GM12891 (cell line): Measurements from ENCODE around the gene THSD4.

Source experiments
- DNase-seq: peaks from one replicate; pipeline ENCODE4 v3.0.0; 2011; ENCODE audit warnings: low spot score; ENCODE audit not compliant: insufficient read length
- FAIRE-seq: peaks from 2 replicates; lab custom pipeline; 2011; peaks lifted over from hg19 to GRCh38; lab: Jason Lieb, UNC
- PAX5 ChIP-seq: IDR thresholded peaks from 2 replicates; pipeline ENCODE4 v1.6.1; 2011; ENCODE audit warnings: low read length, moderate library complexity, mild to moderate bottlenecking; ENCODE audit not compliant: insufficient read depth, severe bottlenecking
- POLR2A ChIP-seq: IDR thresholded peaks from 2 replicates; pipeline ENCODE4 v1.6.1; 2011; ENCODE audit warnings: low read depth, low read length, control low read depth
- POLR2AphosphoS5 ChIP-seq: IDR thresholded peaks from 2 replicates; pipeline ENCODE4 v1.6.1; 2011; ENCODE audit warnings: low read depth, low read length, control low read depth
- POU2F2 ChIP-seq: IDR thresholded peaks from 2 replicates; pipeline ENCODE4 v1.6.1; 2011; ENCODE audit warnings: low read depth, mild to moderate bottlenecking, control low read depth, low read length, moderate library complexity
- SPI1 ChIP-seq: IDR thresholded peaks from 2 replicates; pipeline ENCODE4 v1.6.1; 2011; ENCODE audit warnings: low read depth, low read length, control low read depth
- TAF1 ChIP-seq: IDR thresholded peaks from 2 replicates; pipeline ENCODE4 v1.6.1; 2011; ENCODE audit warnings: low read depth, low read length, control low read depth

Gene THSD4

DNA sequence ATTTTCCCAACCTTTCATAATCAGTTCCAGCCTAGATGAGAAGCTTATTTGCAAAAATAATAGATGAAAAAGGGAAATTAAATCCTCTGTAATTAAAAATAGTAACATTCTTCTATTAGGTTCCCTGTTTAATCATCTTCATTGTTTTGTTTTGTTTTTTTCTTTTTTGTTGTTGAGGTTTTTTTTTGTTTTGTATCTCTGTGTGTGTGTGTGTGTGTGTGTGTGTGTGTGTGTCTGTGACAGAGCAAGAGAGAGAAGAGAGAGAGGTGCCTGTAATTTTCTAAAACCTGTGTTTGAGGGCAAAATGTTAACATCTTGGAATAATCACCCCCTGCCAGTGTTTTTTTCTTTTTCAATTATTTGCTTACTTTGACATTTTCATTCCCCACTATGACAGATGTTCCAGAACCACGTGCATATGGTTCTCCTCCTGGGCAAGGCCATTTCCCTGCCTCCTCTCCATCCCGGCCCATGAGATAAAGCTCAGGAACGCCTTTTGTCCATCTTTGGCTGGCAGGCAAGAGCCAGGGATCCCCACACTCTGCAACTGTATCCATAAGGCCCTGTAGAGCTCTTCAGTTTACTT is 573.3 kb downstream of the THSD4 start:
- DNase-seq: no peak

DNA sequence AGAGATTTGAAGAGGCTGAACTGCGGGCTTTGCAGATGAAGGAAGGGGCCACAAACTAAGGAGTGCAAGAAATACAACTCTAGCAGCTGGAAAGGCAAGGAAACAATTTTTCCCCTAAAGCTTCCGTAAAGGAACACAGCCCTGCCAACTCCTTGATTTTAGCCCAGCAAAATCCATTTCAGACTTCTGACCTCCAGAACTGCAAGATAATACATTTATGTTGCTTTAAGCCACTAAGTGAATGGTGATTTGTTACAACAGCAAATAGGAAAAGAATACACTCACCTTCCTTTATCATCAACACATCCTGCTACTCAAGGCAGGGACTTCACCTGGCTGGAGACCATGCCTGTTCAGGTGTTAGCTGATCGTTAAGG is 575.8 kb downstream of the THSD4 start:
- no peak for DNase-seq
- FAIRE-seq: no peak
- no peak for TF ChIP-seq PAX5
- no peak for TF ChIP-seq POLR2A
- no peak for TF ChIP-seq POU2F2
- no peak for TF ChIP-seq POLR2AphosphoS5
- no peak for TF ChIP-seq TAF1
- TF ChIP-seq SPI1: no peak

More for the DNA sequence above, 573.3 kb downstream of the THSD4 start:
- no peak for TF ChIP-seq TAF1
- no peak for TF ChIP-seq POLR2AphosphoS5
- no peak for TF ChIP-seq POLR2A
- TF ChIP-seq POU2F2: no peak
- TF ChIP-seq SPI1: no peak
- TF ChIP-seq PAX5: no peak
- FAIRE-seq: no peak

DNA sequence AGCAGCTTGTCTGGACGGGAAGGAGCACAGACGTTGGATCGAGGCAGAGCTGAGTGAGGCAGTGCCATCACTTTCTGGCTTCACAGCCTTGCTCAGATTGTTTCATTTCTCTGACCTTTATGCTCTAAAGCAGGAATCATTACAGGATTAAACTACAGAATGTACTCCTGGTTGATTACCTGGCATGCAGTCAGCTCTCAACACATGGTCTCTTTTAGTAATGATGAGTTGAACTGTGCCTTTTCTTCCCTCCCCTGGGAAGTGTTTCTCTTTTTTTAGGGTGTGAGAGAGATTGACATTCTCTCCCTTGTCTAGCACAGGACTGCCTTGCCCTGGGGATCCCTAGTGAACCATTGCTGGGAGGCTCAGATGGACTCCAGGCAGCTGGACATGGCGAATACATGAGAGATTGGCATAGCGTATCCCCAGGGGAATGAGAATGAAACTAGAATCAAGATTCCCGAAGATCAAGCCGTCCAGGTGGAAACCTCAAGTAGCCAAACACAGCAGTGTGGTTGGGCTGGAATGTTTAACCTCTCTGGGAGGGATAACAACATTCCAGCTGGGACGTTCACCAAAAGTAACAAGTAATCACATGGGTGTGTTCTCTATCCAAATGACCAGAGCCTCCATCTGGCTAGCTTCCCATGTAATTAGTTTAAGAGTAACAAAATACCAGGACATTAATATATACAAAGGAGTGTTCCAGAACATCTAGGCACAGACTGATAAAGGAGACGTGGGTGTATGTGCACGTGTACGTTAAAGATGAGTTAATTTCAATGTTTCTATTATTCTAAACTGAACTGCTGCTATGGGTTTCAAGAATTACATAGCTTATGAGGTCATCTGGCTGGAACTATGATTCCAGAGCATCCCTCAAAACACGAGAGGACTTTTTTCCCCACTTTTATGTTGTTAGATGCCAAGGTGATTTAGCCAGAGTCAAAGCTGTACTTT is 576.5 kb downstream of the THSD4 start:
- DNase-seq (no peak), FAIRE-seq (no peak)
- no peak for TF ChIP-seq PAX5

DNA sequence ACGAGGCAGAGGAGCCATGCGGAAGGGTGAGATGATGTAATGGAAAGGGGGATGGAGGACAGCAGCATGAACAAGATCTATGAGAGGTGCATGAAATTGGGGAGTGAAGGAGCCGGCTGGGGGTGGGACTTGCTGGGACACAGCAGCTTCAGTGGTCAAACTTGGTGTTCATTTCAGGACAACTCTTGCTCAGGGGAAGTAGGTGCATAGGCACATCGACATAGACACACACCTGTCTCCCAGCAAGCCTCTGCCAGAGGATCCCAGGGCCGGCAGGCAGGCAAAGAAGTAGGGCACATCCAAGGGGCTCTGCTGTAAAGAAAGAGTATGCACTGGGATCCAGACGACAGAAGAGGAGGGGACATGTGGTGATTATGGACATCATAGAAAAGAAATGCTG is 582.0 kb downstream of the THSD4 start:
- DNase-seq: no peak
- FAIRE-seq: no peak
- TF ChIP-seq POU2F2 (no peak), SPI1 (no peak), PAX5 (no peak), POLR2AphosphoS5 (no peak), POLR2A (no peak), TAF1 (no peak)

DNA sequence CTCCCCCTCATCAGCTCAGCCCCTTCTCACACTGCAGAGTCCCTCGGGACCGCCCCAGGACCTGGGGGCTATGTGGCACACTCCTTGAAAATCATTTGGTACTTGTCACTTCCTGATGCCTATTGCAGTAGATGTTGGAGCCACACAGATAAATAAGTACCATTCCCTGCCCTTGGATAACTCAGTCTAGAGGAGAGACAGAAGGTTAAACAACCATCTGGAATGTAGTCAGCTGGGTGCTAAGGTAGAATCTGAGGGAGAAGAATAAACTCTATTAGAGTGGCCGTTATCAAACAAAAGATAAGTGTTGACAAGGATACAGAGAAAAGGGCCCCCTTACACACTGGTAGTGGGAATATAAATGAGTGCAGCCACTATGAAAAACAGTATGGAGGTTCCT is 582.8 kb downstream of the THSD4 start:
- FAIRE-seq (no peak), DNase-seq (no peak)
- TF ChIP-seq SPI1 (no peak), POLR2A (no peak)

DNA sequence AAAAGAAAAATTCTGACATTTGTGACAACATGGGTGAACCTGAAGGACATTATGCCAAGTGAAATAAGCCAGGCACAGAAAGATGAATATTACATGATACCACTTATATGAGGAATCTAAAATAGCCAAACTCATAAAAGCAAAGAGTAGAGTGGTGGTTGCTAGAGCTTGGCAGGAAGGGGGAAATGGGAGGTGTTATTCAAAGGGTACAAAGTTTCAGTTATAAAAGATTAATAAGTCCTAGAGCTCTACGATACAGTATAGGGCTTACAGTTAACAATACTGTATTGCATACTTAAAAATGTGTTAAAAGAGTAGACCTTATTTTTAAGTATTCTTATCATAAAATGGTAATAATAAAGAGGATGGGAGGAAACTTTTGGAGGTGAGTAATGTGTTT is 583.5 kb downstream of the THSD4 start:
- TF ChIP-seq POLR2AphosphoS5 (no peak), SPI1 (no peak), POU2F2 (no peak), TAF1 (no peak), POLR2A (no peak), PAX5 (no peak)
- FAIRE-seq (no peak), DNase-seq (no peak)

DNA sequence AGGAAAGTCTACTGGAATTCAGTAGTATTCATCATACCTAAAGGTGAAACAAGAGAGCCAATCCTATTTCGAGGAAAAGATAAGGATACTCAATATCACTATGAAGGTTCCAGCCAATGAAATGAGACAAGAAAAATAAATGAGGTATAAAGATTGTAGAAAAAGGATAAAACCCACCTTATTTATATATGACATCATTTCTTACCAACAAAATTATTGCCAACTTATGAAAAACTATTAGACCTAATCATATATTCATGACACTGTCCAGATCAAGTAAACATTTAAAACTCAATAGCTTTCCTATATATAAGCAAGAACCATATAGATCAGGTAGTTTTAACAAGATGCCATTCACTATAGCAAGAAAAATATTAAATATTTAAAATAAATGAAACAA is 584.7 kb downstream of the THSD4 start:
- FAIRE-seq: no peak
- no peak for DNase-seq
- TF ChIP-seq POU2F2 (no peak), POLR2A (no peak), TAF1 (no peak), PAX5 (no peak), POLR2AphosphoS5 (no peak), SPI1 (no peak)

DNA sequence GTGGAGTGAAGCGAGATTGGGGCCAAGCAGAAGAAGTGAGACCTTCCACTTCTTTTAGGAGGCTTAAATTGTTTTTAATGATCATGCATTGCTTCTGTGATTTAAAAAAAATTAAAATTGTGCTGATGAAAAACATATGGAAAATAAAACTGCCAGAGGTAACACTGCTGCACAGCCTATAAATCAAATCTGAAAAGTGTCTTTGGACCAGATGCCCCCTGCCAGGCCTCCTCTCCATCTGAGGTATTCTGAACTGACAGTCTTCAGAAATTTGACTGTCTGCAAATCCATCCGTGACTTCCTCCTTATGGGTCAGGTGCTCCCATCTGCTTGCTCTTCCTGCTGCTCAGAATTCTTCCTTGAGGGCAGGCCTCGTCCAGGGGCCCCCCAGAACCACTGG is 586.5 kb downstream of the THSD4 start:
- TF ChIP-seq SPI1 (no peak), POU2F2 (no peak), POLR2AphosphoS5 (no peak), TAF1 (no peak), POLR2A (no peak), PAX5 (no peak)
- FAIRE-seq (no peak), DNase-seq (no peak)

DNA sequence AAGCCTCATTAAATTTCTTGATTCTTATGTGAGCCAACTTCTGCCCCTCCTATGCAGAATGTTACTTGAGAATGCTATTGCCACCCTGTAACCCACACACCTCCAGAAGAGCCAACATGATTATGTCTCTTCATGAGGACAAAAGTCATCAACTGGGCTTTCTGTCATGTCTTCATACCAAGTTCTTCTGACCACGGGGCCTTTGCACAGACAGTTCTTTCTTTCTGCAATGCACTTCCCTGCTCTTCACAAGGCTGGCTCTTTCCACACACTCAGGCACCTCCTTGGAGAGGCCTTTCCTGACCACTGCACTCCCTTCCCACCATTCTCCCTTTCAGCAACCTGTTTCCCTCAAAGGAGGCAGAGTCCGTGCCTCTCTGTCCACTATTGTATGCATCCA is 587.2 kb downstream of the THSD4 start:
- DNase-seq: no peak
- TF ChIP-seq POU2F2 (no peak), SPI1 (no peak), PAX5 (no peak), POLR2AphosphoS5 (no peak), TAF1 (no peak), POLR2A (no peak)
- FAIRE-seq: no peak

DNA sequence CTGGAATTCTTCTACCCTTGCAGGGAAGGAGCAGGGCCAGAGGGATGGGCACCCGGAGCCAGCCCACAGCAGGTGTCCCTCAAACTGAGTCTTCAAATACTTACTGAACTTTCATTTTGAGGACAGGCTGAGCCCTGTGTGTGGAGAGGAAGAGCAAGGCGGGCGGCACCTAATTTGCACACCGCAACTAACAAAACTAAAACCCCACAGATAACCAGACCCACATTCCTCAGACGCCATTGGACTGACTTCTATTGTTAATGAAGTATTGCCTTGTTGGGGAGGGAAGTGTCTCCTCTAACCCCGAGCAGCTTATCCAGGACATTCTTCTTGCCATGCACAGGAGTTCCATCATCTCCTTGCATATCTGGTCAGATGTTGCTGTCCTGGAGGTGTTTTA is 589.9 kb downstream of the THSD4 start:
- no peak for TF ChIP-seq SPI1
- DNase-seq (no peak), FAIRE-seq (no peak)
